Neural cell (in vitro differentiated cells): ENCODE results near the gene PAX8.
"Not testable (repeated sequence)": the region's sequence is repeated elsewhere in the genome, so short reads cannot be mapped to it uniquely, and the experiment has no call there.

Source experiments
- EP300 ChIP-seq: fragments of 450-650 bp; conservative IDR thresholded peaks from 2 replicates; pipeline ENCODE4 v1.6.1; 2014; ENCODE audit warnings: antibody characterized with exemption, mild to moderate bottlenecking, moderate library complexity; ENCODE audit not compliant: poor library complexity, severe bottlenecking
- POLR2AphosphoS5 ChIP-seq: IDR thresholded peaks from 2 replicates; pipeline ENCODE4 v1.6.1; 2012
- RAD21 ChIP-seq: fragments of 450-650 bp; conservative IDR thresholded peaks from 2 replicates; pipeline ENCODE4 v1.6.1; 2014; ENCODE audit warnings: antibody characterized with exemption, mild to moderate bottlenecking, moderate library complexity
- TAF1 ChIP-seq: IDR thresholded peaks from 2 replicates; pipeline ENCODE4 v1.6.1; 2012; ENCODE audit warnings: low read depth
- TF ChIP-seq, protein P1 (sequence below): fragments of 450-650 bp; IDR thresholded peaks from 2 replicates; pipeline ENCODE4 v1.5.1; 2014; ENCODE audit warnings: antibody characterized with exemption, mild to moderate bottlenecking, moderate library complexity; ENCODE audit not compliant: poor library complexity, severe bottlenecking

DNA sequence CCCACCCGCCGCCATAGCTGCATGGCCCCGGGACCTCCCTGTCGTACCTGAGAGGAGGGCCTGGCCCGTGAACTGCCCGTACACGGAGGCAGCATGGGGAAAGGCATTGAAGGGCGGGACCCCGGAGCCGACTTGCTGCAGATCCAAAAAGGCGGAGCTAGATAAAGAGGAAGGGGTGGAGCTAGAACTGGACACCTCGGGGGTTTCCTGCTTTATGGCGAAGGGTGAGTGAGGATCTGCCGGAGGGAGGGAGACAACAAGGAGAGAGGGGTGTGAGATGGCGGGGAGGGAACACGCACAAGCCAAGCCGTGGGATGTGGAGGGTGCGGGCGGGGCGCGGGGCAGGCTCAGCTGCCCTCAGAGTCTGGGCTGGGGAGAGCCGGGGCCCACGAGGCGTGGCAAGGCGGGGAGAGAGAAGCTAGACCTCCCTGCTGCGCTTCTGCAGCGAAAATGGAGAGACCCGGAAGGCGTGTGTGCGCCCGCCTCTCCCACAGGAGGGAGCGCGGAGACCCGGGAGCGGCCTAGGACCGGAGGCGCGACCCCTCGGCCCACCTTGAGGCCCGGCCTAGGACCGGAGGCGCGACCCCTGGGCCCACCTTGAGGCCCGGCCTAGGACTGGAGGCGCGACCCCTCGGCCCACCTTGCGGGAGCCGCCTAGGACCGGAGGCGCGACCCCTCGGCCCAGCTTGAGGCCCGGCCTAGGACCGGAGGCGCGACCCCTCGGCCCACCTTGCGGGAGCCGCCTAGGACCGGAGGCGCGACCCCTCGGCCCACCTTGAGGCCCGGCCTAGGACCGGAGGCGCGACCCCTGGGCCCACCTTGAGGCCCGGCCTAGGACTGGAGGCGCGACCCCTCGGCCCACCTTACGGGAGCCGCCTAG, 43.1 kb downstream of the PAX8 start:
- TF ChIP-seq, protein P1, sequence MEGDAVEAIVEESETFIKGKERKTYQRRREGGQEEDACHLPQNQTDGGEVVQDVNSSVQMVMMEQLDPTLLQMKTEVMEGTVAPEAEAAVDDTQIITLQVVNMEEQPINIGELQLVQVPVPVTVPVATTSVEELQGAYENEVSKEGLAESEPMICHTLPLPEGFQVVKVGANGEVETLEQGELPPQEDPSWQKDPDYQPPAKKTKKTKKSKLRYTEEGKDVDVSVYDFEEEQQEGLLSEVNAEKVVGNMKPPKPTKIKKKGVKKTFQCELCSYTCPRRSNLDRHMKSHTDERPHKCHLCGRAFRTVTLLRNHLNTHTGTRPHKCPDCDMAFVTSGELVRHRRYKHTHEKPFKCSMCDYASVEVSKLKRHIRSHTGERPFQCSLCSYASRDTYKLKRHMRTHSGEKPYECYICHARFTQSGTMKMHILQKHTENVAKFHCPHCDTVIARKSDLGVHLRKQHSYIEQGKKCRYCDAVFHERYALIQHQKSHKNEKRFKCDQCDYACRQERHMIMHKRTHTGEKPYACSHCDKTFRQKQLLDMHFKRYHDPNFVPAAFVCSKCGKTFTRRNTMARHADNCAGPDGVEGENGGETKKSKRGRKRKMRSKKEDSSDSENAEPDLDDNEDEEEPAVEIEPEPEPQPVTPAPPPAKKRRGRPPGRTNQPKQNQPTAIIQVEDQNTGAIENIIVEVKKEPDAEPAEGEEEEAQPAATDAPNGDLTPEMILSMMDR, result not testable (repeated sequence)
- TF ChIP-seq EP300, POLR2AphosphoS5, TAF1, RAD21: not testable (repeated sequence)
